IMR-90 (cell line): ENCODE data around the gene TBCE. TPM values are rescaled to one million over a fixed set of nuclear protein-coding genes. Genes with fewer than 3 reads are reported as not detected.
A peak's percentile ranks its signal among the peaks of the same experiment; 100 is the strongest.
"Not testable (repeated sequence)": the region's sequence is repeated elsewhere in the genome, so short reads cannot be mapped to it uniquely, and the experiment has no call there.

ENCODE experiments used
- ATAC-seq: fragments of 200-7000 bp; cut with Tn5 transposase; 2 replicates; pipeline ENCODE4 v1.9.1; 2020; ENCODE audit warnings: low read depth, mild to moderate bottlenecking, moderate library complexity
- BruUV-seq: library from RNA; stranded (reverse); fragments of 400-500 nt; replicated peaks from 2 replicates; lab custom pipeline; 2021; lab: Mats Ljungman, UMichigan
- CTCF ChIA-PET: fragments of 300-600 bp; formaldehyde crosslinking; extraction: SDS; loops from one replicate; lab custom pipeline; 2021; ENCODE audit warnings: antibody characterized with exemption; lab: Yijun Ruan, JAX
- POLR2A ChIA-PET: fragments of 300-600 bp; sonication (Branson Sonifier 250); formaldehyde crosslinking; loops from one replicate; lab custom pipeline; 2022; ENCODE audit warnings: antibody characterized with exemption; ENCODE audit not compliant: unreplicated experiment; lab: Charles Lee
- DNase-seq: peaks from one replicate; pipeline ENCODE4 v3.0.0; 2013
- H2AFZ ChIP-seq: replicated peaks from 2 replicates; pipeline ENCODE3; 2013; ENCODE audit warnings: low read length, mild to moderate bottlenecking; ENCODE audit not compliant: poor library complexity
- H2AK5ac ChIP-seq: 2 replicates; pipeline ENCODE4 v1.6.1; 2013; ENCODE audit warnings: low read depth, low read length, inconsistent platforms
- H2AK9ac ChIP-seq: replicated peaks from 2 replicates; pipeline ENCODE3; 2013; ENCODE audit warnings: mild to moderate bottlenecking, low read depth, low read length, moderate library complexity; ENCODE audit not compliant: poor library complexity
- H2BK120ac ChIP-seq: 2 replicates; pipeline ENCODE4 v1.6.1; 2013; ENCODE audit warnings: low read depth, low read length, inconsistent platforms
- H2BK15ac ChIP-seq: 3 replicates; pipeline ENCODE4 v1.6.1; 2013; ENCODE audit warnings: low read depth, low read length, inconsistent platforms
- H2BK20ac ChIP-seq: 2 replicates; pipeline ENCODE4 v1.6.1; 2013; ENCODE audit warnings: low read depth, mild to moderate bottlenecking, inconsistent platforms, low read length, moderate library complexity
- H2BK5ac ChIP-seq: 2 replicates; pipeline ENCODE4 v1.6.1; 2013; ENCODE audit warnings: mild to moderate bottlenecking, low read depth, low read length, inconsistent platforms; ENCODE audit not compliant: poor library complexity, severe bottlenecking
- H3K14ac ChIP-seq: replicated peaks from 2 replicates; pipeline ENCODE4 v1.6.1; 2013; ENCODE audit warnings: low read depth, low read length, inconsistent platforms
- H3K18ac ChIP-seq: 2 replicates; pipeline ENCODE4 v1.6.1; 2013; ENCODE audit warnings: low read depth, low read length, control low read depth
- H3K23ac ChIP-seq: 2 replicates; pipeline ENCODE4 v1.6.1; 2013; ENCODE audit warnings: low read depth, low read length, inconsistent platforms
- H3K27ac ChIP-seq: 2 replicates; pipeline ENCODE4 v1.5.1; 2013; ENCODE audit warnings: mild to moderate bottlenecking, control low read depth, low read length; ENCODE audit not compliant: insufficient read depth
- H3K27me3 ChIP-seq: 2 replicates; pipeline ENCODE4 v1.6.1; 2013; ENCODE audit warnings: low read length; ENCODE audit not compliant: control insufficient read depth, insufficient read depth
- H3K36me3 ChIP-seq: 2 replicates; pipeline ENCODE4 v1.6.1; 2013; ENCODE audit warnings: low read length, mixed read lengths; ENCODE audit not compliant: control insufficient read depth, insufficient read depth
- H3K4ac ChIP-seq: 2 replicates; pipeline ENCODE4 v1.6.1; 2013; ENCODE audit warnings: low read depth, low read length, inconsistent platforms
- H3K4me1 ChIP-seq: 2 replicates; pipeline ENCODE4 v1.6.1; 2013; ENCODE audit warnings: low read length, mixed read lengths; ENCODE audit not compliant: control insufficient read depth, insufficient read depth
- H3K4me2 ChIP-seq: 2 replicates; pipeline ENCODE4 v1.6.1; 2013; ENCODE audit warnings: low read depth, mild to moderate bottlenecking, control low read depth, low read length, moderate library complexity
- H3K4me3 ChIP-seq: 2 replicates; pipeline ENCODE4 v1.5.1; 2013; ENCODE audit warnings: low read depth, mild to moderate bottlenecking, control low read depth, low read length, moderate library complexity; ENCODE audit not compliant: insufficient read depth
- H3K56ac ChIP-seq: 2 replicates; pipeline ENCODE4 v1.6.1; 2013; ENCODE audit warnings: low read length, inconsistent platforms; ENCODE audit not compliant: insufficient read depth; ENCODE audit errors: extremely low read depth
- H3K79me1 ChIP-seq, 2 experiments: 2 replicates each; pipeline ENCODE4 v1.6.1; 2013; ENCODE audit warnings: low read length in 2 of 2, inconsistent platforms in 1 of 2, low read depth in 1 of 2
- H3K9ac ChIP-seq: 2 replicates; pipeline ENCODE4 v1.6.1; 2013; ENCODE audit warnings: low read depth, low read length, control low read depth
- H3K9me1 ChIP-seq: 2 replicates; pipeline ENCODE4 v1.6.1; 2013; ENCODE audit warnings: low read length, inconsistent platforms; ENCODE audit not compliant: insufficient read depth
- H3K9me3 ChIP-seq: 2 replicates; pipeline ENCODE4 v1.6.1; 2013; ENCODE audit warnings: low read length; ENCODE audit not compliant: control insufficient read depth, insufficient read depth
- H4K20me1 ChIP-seq: 2 replicates; pipeline ENCODE4 v1.6.1; 2013; ENCODE audit warnings: low read length, inconsistent platforms; ENCODE audit not compliant: insufficient read depth
- H4K5ac ChIP-seq: 2 replicates; pipeline ENCODE4 v1.6.1; 2013; ENCODE audit warnings: mild to moderate bottlenecking, low read depth, low read length, control low read depth
- H4K8ac ChIP-seq, 2 experiments: 2 replicates each; pipeline ENCODE4 v1.6.1; 2013; ENCODE audit warnings: low read depth in 2 of 2, low read length in 2 of 2, control low read depth in 1 of 2, inconsistent platforms in 1 of 2
- H4K91ac ChIP-seq: 2 replicates; pipeline ENCODE4 v1.6.1; 2013; ENCODE audit warnings: low read depth, low read length, inconsistent platforms; ENCODE audit not compliant: insufficient read depth
- SMC3 ChIP-seq: fragments of 150-350 bp; IDR thresholded peaks from 2 replicates; pipeline ENCODE4 v1.6.1; 2016; ENCODE audit warnings: low read depth, mild to moderate bottlenecking, antibody characterized with exemption, low read length, moderate library complexity
- WGBS, 2 experiments: methylation state at CpG; one replicate each; pipeline versions ENCODE4 v1.1.5 to v1.1.7; 2013; ENCODE audit warnings: missing lambda C conversion rate in 2 of 2; ENCODE audit not compliant: insufficient read length in 1 of 2; ENCODE audit errors: extremely low coverage in 2 of 2; 5-methylcytosine and 5-hydroxymethylcytosine counted together
- dilution Hi-C: fragments of 300-500 bp; cut with HindIII; formaldehyde crosslinking; loops from one replicate; pipeline ENCODE4 v1.14.3; 2018; ENCODE audit warnings: low sequenced_read_pairs; ENCODE audit not compliant: unreplicated experiment
- in situ Hi-C: fragments of 300-500 bp; cut with MboI; formaldehyde crosslinking; loops from 3 replicates; pipeline ENCODE4 v1.14.3; 2019; ENCODE audit warnings: low sequenced_read_pairs, inconsistent platforms, mixed read lengths
- intact Hi-C: fragments of 100-400 bp; cut with micrococcal nuclease; formaldehyde crosslinking; loops from 2 replicates; pipeline ENCODE4 v1.10.0; 2022
- polyA plus RNA-seq, 3 experiments: library from polyadenylated mRNA; depleted of rRNA; stranded (reverse); fragments of >200 nt; gene quantifications; 2 replicates each; pipeline ENCODE4 v1.2.3, GENCODE V29; 2012; ENCODE audit warnings: low replicate concordance in 1 of 3
- total RNA-seq: library from RNA; depleted of rRNA; stranded (reverse); fragments of >200 nt; gene quantifications from 2 replicates; pipeline ENCODE4 v1.2.3, GENCODE V29; 2012
- TF ChIP-seq, protein P1 (sequence below): conservative IDR thresholded peaks from 2 replicates; pipeline ENCODE4 v1.5.1; 2012; ENCODE audit warnings: mild to moderate bottlenecking, low read depth, low read length, improper control_type of control experiment

The TBCE gene
- total and polyA plus RNA-seq, 2 of the 4 experiments (the other 2 are of a cell fraction) = 25.3 to 26.7 TPM

DNA sequence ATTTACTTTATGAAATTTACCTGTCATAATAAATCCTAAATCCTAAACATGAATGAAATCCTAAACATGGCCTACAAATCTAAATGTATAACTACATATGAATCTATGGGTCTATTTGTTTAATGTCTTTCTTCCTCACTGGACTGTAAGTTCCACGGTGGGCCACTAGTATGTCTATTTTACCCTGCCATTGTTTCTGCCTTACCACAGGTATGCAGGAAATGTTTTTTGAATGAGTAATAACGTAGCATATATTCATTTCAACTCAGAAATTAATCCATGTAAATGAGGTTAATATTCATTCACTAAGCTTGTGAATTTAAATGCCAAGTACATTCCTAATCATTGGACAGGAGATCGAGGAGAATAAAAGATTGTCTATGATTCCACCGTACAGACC lies 101.7 kb downstream of the TBCE start:
- H3K4me3 ChIP-seq = no peak overlapping the region
- no peak overlapping the region for H2AK9ac ChIP-seq
- H3K9me3 ChIP-seq = no peaks in the 10 kb centered on the region
- H3K36me3 ChIP-seq = peaks cover 8% of the 10 kb centered on the region; the same call in 1 of the 2 replicates
- DNase-seq (peak; percentile 64), ATAC-seq (no peak)
- no TSS peak for BruUV-seq
- no peak overlapping the region for H3K4ac ChIP-seq
- H3K18ac ChIP-seq = no peak overlapping the region
- no peak overlapping the region for H2AFZ ChIP-seq
- H3K4me2 ChIP-seq = peak overlapping the region; percentile 67; the same call in 1 of the 2 replicates
- no peaks in the 10 kb centered on the region for H3K9me1 ChIP-seq
- no peak for TF ChIP-seq SMC3
- TF ChIP-seq, protein P1, sequence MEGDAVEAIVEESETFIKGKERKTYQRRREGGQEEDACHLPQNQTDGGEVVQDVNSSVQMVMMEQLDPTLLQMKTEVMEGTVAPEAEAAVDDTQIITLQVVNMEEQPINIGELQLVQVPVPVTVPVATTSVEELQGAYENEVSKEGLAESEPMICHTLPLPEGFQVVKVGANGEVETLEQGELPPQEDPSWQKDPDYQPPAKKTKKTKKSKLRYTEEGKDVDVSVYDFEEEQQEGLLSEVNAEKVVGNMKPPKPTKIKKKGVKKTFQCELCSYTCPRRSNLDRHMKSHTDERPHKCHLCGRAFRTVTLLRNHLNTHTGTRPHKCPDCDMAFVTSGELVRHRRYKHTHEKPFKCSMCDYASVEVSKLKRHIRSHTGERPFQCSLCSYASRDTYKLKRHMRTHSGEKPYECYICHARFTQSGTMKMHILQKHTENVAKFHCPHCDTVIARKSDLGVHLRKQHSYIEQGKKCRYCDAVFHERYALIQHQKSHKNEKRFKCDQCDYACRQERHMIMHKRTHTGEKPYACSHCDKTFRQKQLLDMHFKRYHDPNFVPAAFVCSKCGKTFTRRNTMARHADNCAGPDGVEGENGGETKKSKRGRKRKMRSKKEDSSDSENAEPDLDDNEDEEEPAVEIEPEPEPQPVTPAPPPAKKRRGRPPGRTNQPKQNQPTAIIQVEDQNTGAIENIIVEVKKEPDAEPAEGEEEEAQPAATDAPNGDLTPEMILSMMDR = 0 out of 2 replicates have a peak, but pooled peaks have one; percentile 11
- intact Hi-C loops = no loop called here
- H3K23ac ChIP-seq = no peak overlapping the region
- WGBS, 2 experiments = no CpG with 5 or more reads among the region's 4 CpGs
- no peak overlapping the region for H3K27ac ChIP-seq
- H3K4me1 ChIP-seq = peaks cover 2% of the 10 kb centered on the region; the same call in 1 of the 2 replicates
- no peak overlapping the region for H3K9ac ChIP-seq
- no peak overlapping the region for H3K14ac ChIP-seq
- H2BK120ac ChIP-seq = no peak overlapping the region
- no peak overlapping the region for H3K56ac ChIP-seq
- H4K91ac ChIP-seq = no peak overlapping the region
- no peak overlapping the region; the same call in 1 of the 2 replicates for H4K5ac ChIP-seq
- H4K8ac ChIP-seq = no peak overlapping the region
- H2BK15ac ChIP-seq = no peak overlapping the region
- in situ Hi-C loops = no loop called here
- ChIA-PET CTCF (interaction anchor here (0.6 to 0.7 kb wide), 2 partner anchors 36 to 43 kb away, joined by 3 to 6 read pairs; no protein-coding TSS in a partner anchor), POLR2A (no interaction called here)
- H2AK5ac ChIP-seq = no peak overlapping the region
- H3K27me3 ChIP-seq = no peaks in the 10 kb centered on the region
- no peak overlapping the region for H2BK5ac ChIP-seq
- dilution Hi-C loops = no loop called here
- H2BK20ac ChIP-seq = no peak overlapping the region
- H3K79me1 ChIP-seq = no peaks in the 10 kb centered on the region; a peak in 2 of 4 replicates
- H4K20me1 ChIP-seq = no peaks in the 10 kb centered on the region

DNA sequence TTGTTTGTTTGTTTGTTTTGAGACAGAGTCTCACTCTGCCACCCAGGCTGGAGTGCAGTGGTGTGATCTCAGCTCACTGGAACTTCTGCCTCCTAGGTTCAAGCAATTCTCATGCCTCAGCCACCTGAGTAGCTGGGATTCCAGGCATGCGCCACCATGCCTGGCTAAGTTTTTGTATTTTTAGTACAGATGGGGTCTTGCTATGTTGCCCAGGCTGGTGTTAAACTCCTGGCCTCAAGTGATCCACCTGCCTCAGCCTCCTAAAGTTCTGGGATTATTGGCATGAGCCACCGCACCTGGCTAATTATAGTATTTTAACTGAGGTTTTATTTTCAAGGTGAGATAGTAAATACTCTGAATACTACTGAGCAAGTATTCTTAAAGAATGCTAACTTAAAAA lies 102.7 kb downstream of the TBCE start:
- CTCF ChIA-PET = not testable (repeated sequence)

More for the DNA sequence above, 102.7 kb downstream of the TBCE start:
- H3K4me1 ChIP-seq, H3K4ac ChIP-seq, H2AK9ac ChIP-seq, DNase-seq, H3K9me1 ChIP-seq, H4K8ac ChIP-seq, H2BK120ac ChIP-seq, ATAC-seq, H2AFZ ChIP-seq, H2AK5ac ChIP-seq, H3K27ac ChIP-seq, H3K79me1 ChIP-seq, intact Hi-C loops, H3K14ac ChIP-seq, H3K9ac ChIP-seq, H3K36me3 ChIP-seq, H3K9me3 ChIP-seq, H3K18ac ChIP-seq, H4K91ac ChIP-seq, H2BK5ac ChIP-seq, in situ Hi-C loops, H3K27me3 ChIP-seq, H4K20me1 ChIP-seq, dilution Hi-C loops, H2BK15ac ChIP-seq, H3K4me2 ChIP-seq, H3K4me3 ChIP-seq, H3K23ac ChIP-seq, H3K56ac ChIP-seq, BruUV-seq, H2BK20ac ChIP-seq, H4K5ac ChIP-seq, POLR2A ChIA-PET: not testable (repeated sequence)
- WGBS, 2 experiments = no CpG with 5 or more reads among the region's 2 CpGs
